ENCODE results near the gene CUL9.

DNA sequence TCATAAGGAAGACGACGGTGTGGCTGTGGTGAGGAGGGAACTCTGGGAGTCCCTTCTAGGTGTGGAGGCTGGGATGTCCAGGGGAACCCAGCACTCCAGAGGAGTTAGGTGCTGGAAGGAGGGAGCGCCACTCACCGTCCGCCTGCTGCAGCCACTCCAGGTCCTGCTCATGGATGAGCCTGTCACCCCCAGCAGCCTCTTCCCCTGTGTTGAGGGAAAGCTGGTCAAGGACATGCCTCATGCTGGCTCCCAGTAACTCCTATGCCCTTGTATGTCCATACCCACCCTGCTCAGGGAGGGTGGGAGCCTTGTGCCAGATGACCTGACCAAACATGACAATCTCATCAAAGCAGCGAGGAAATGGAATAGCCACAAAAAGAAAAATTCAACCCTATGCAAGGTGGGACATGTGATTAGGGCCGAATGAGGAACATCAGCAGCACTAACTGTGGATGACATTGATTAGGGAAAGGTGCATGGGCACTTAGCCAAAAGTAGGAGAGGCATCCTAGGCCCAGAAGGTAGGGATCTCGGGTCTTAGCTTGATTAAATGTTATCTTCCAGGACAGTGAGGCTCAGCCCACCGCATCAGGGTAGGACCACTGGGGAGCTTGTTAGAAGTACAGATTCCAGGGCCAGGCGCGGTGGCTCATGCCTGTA, 44.3 kb downstream of the CUL9 start:
- TF ChIP-seq POLR2A (IDR thresholded peaks at IDR 0.05; ENCODE audit: low read length), result no peak
- no peak for TF ChIP-seq GATA1 (IDR thresholded peaks at IDR 0.05; ENCODE audit: low read depth, low read length)

All from erythroblast (primary cell).